Endothelial cell of umbilical vein (primary cell): ENCODE measurements around the gene CLIP2.

Experiments used
- CTCF ChIP-seq, 2 donors: IDR thresholded peaks; 1 replicate in 1 of 2; 2 replicates in 1 of 2; pipeline ENCODE4 v1.5.1; 2011; ENCODE audit warnings: low read length in 2 of 2, mild to moderate bottlenecking in 2 of 2, moderate library complexity in 2 of 2, control low read depth in 1 of 2, inconsistent platforms in 1 of 2, low read depth in 1 of 2; ENCODE audit not compliant: insufficient read depth in 1 of 2; ENCODE audit errors: extremely low read depth in 1 of 2
- EZH2 ChIP-seq: IDR thresholded peaks from 2 replicates; pipeline ENCODE4 v1.6.1; 2012; ENCODE audit warnings: borderline replicate concordance, low read depth, mild to moderate bottlenecking, moderate library complexity, low read length, inconsistent platforms; ENCODE audit not compliant: severe bottlenecking
- MYC ChIP-seq: IDR thresholded peaks from one replicate; pipeline ENCODE4 v1.6.1; 2011; ENCODE audit warnings: mild to moderate bottlenecking, low read depth, low read length

DNA sequence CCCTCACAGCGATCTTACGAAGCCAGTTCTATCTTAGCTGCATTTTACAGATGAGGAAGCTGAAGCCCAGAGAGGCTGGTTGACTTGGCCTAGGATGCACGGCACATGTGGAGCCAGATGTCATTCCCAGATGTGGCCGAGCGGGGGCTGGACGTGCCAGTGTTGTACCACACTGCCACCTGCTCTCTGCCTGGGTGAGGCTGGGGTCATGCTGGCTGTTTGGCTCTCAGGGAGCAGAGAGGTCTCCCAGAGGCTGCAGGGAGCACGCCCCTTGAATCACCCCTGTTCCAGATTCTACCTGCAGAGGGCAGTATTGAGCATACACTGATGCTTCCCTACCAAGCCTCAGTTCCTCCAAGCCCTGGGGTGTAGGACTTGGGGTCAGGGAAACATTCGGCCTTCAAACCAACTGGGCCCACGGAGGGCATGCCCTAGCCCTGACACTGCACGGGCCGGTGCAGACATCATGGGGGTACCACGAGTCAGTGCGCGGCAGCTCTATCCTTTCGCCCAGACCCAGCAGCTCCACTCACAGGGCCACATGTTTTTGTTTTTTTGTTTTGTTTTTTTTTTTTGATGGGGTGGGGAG, 160.7 kb downstream of the CLIP2 start:
- TF ChIP-seq CTCF (IDR thresholded peaks at IDR 0.05; ENCODE audit: extremely low read depth in 1 of 2, insufficient read depth in 1 of 2, low read depth in 1 of 2, low read length in 2 of 2): peak; percentile 79 to 82
- TF ChIP-seq MYC: no peak
- TF ChIP-seq EZH2: no peak
